H1 (cell line): ENCODE data around the gene TEAD3. TPM values are rescaled to one million over a fixed set of nuclear protein-coding genes. Genes with fewer than 3 reads are reported as not detected.
A peak's percentile ranks its signal among the peaks of the same experiment; 100 is the strongest.

ENCODE experiments used
- CTCF ChIA-PET: fragments of 300-600 bp; sonication (Branson Sonifier 250); formaldehyde crosslinking; loops from one replicate; lab custom pipeline; 2021; ENCODE audit not compliant: partially characterized antibody; lab: Charles Lee
- POLR2A ChIA-PET: fragments of 300-600 bp; sonication (Branson Sonifier 250); formaldehyde crosslinking; loops from one replicate; lab custom pipeline; 2021; ENCODE audit warnings: inconsistent platforms; ENCODE audit not compliant: partially characterized antibody; lab: Charles Lee
- DNase-seq, 2 experiments: peaks; one replicate each; pipeline versions ENCODE4 v3.0.0 to v3.0.0-alpha.2; 2010 to 2022; ENCODE audit warnings: low spot score in 2 of 2, low read depth in 1 of 2, mixed read lengths in 1 of 2
- FAIRE-seq: peaks from 2 replicates; lab custom pipeline; 2011; peaks lifted over from hg19 to GRCh38; lab: Jason Lieb, UNC
- H2AFZ ChIP-seq: 2 replicates; pipeline ENCODE4 v1.8.1; 2012; ENCODE audit warnings: low read length, inconsistent platforms
- H2AK5ac ChIP-seq: 2 replicates; pipeline ENCODE4 v1.6.1; 2013; ENCODE audit warnings: low read depth, low read length
- H2BK120ac ChIP-seq: replicated peaks from 2 replicates; pipeline ENCODE3; 2013; ENCODE audit warnings: low read depth, low read length, inconsistent platforms
- H2BK12ac ChIP-seq: 2 replicates; pipeline ENCODE4 v1.6.1; 2013; ENCODE audit warnings: low read depth, low read length
- H2BK15ac ChIP-seq: 2 replicates; pipeline ENCODE4 v1.6.1; 2013; ENCODE audit warnings: low read length
- H2BK20ac ChIP-seq: 2 replicates; pipeline ENCODE4 v1.6.1; 2013; ENCODE audit warnings: low read length
- H2BK5ac ChIP-seq: 2 replicates; pipeline ENCODE4 v1.6.1; 2013; ENCODE audit warnings: low read depth, low read length
- H3K14ac ChIP-seq: 2 replicates; pipeline ENCODE4 v1.6.1; 2013; ENCODE audit warnings: inconsistent platforms; ENCODE audit not compliant: insufficient read length
- H3K18ac ChIP-seq: 2 replicates; pipeline ENCODE4 v1.6.1; 2013; ENCODE audit warnings: low read length; ENCODE audit errors: extremely low read depth
- H3K23ac ChIP-seq: 2 replicates; pipeline ENCODE4 v1.6.1; 2013; ENCODE audit warnings: inconsistent platforms; ENCODE audit not compliant: insufficient read length
- H3K23me2 ChIP-seq: 2 replicates; pipeline ENCODE4 v1.6.1; 2013; ENCODE audit warnings: low read depth, low read length
- H3K27ac ChIP-seq: 2 replicates; pipeline ENCODE4 v1.6.1; 2011; ENCODE audit warnings: low read depth, low read length, inconsistent platforms
- H3K27me3 ChIP-seq, 4 experiments: replicated peaks in 1 of 4; 1 replicate in 1 of 4; 2 replicates in 3 of 4; pipeline versions ENCODE4 v1.6.1 to v1.8.1; 2011 to 2013; ENCODE audit warnings: low read length in 3 of 4, mild to moderate bottlenecking in 3 of 4, inconsistent platforms in 2 of 4, mixed read lengths in 2 of 4, moderate library complexity in 1 of 4; ENCODE audit not compliant: control insufficient read depth in 3 of 4, insufficient read depth in 3 of 4; ENCODE audit errors: extremely low read depth in 1 of 4
- H3K36me3 ChIP-seq, 4 experiments: 2 replicates each; pipeline versions ENCODE4 v1.6.1 to v1.8.1; 2011 to 2013; ENCODE audit warnings: mild to moderate bottlenecking in 4 of 4, low read length in 3 of 4, moderate library complexity in 2 of 4, control low read depth in 1 of 4, inconsistent platforms in 1 of 4; ENCODE audit not compliant: insufficient read depth in 4 of 4, control insufficient read depth in 2 of 4
- H3K4ac ChIP-seq: replicated peaks from 2 replicates; pipeline ENCODE3; 2013; ENCODE audit warnings: low read length, low read depth, mixed read lengths, inconsistent platforms; ENCODE audit not compliant: insufficient read length
- H3K4me1 ChIP-seq, 4 experiments: replicated peaks in 1 of 4; 1 replicate in 1 of 4; 2 replicates in 3 of 4; pipeline versions ENCODE4 v1.6.1 to v1.8.1; 2011 to 2013; ENCODE audit warnings: low read length in 3 of 4, inconsistent platforms in 2 of 4, mixed read lengths in 1 of 4; ENCODE audit not compliant: insufficient read depth in 4 of 4, control insufficient read depth in 3 of 4
- H3K4me2 ChIP-seq, 2 experiments: 2 replicates each; pipeline versions ENCODE4 v1.6.1 to v1.8.1; 2011 to 2013; ENCODE audit warnings: low read depth in 2 of 2, low read length in 2 of 2, control low read depth in 1 of 2, inconsistent platforms in 1 of 2, mild to moderate bottlenecking in 1 of 2; ENCODE audit not compliant: insufficient read depth in 1 of 2
- H3K4me3 ChIP-seq, 4 experiments: fragments of 200-600, 300-600 bp in 1 of 4; sonication (generic), shearing (Covaris generic), sonication (Bioruptor Twin) in 1 of 4; 2 replicates each; pipeline versions ENCODE4 v1.5.1 to v1.8.1; 2011 to 2016; ENCODE audit warnings: low read length in 4 of 4, low read depth in 3 of 4, control low read depth in 2 of 4, inconsistent platforms in 2 of 4, mild to moderate bottlenecking in 2 of 4, mixed read lengths in 1 of 4, moderate library complexity in 1 of 4; ENCODE audit not compliant: insufficient read depth in 2 of 4; ENCODE audit errors: extremely low read depth in 1 of 4
- H3K56ac ChIP-seq: replicated peaks from 2 replicates; pipeline ENCODE3; 2013; ENCODE audit warnings: low read depth, mild to moderate bottlenecking, mixed read lengths, low read length, inconsistent platforms; ENCODE audit not compliant: insufficient read length
- H3K79me1 ChIP-seq: 2 replicates; pipeline ENCODE4 v1.6.1; 2013; ENCODE audit warnings: low read depth, low read length, control low read depth
- H3K79me2 ChIP-seq, 2 experiments: 2 replicates each; pipeline versions ENCODE4 v1.6.1 to v1.8.1; 2012 to 2013; ENCODE audit warnings: low read length in 2 of 2, mild to moderate bottlenecking in 2 of 2, inconsistent platforms in 1 of 2; ENCODE audit not compliant: insufficient read depth in 2 of 2, control insufficient read depth in 1 of 2
- H3K9ac ChIP-seq, 4 experiments: replicated peaks in 1 of 4; 1 replicate in 1 of 4; 2 replicates in 3 of 4; pipeline versions ENCODE4 v1.6.1 to v1.8.1; 2011 to 2013; ENCODE audit warnings: low read depth in 3 of 4, low read length in 3 of 4, control low read depth in 2 of 4, mild to moderate bottlenecking in 2 of 4, moderate library complexity in 2 of 4, inconsistent platforms in 1 of 4; ENCODE audit errors: extremely low read depth in 1 of 4
- H3K9me3 ChIP-seq, 2 experiments: 2 replicates each; pipeline versions ENCODE4 v1.6.1 to v1.8.1; 2012 to 2013; ENCODE audit warnings: mild to moderate bottlenecking in 2 of 2, moderate library complexity in 2 of 2, control low read depth in 1 of 2, inconsistent platforms in 1 of 2, low read depth in 1 of 2, low read length in 1 of 2, mixed read lengths in 1 of 2; ENCODE audit not compliant: insufficient read depth in 2 of 2
- H4K20me1 ChIP-seq, 2 experiments: replicated peaks in 1 of 2; 2 replicates each; pipeline versions ENCODE3 to v1.8.1; 2011 to 2013; ENCODE audit warnings: inconsistent platforms in 2 of 2, low read length in 2 of 2, mild to moderate bottlenecking in 1 of 2; ENCODE audit not compliant: insufficient read depth in 2 of 2, control insufficient read depth in 1 of 2
- H4K5ac ChIP-seq: 2 replicates; pipeline ENCODE4 v1.6.1; 2013; ENCODE audit warnings: low read length, low read depth, mixed read lengths, inconsistent platforms; ENCODE audit not compliant: insufficient read length
- H4K8ac ChIP-seq: 2 replicates; pipeline ENCODE4 v1.8.0; 2013; ENCODE audit warnings: mild to moderate bottlenecking, moderate library complexity, low read length, inconsistent platforms; ENCODE audit not compliant: insufficient read depth; ENCODE audit errors: extremely low read depth
- H4K91ac ChIP-seq: replicated peaks from 2 replicates; pipeline ENCODE3; 2013; ENCODE audit warnings: low read length, mixed read lengths, inconsistent platforms; ENCODE audit not compliant: insufficient read length
- MAX ChIP-seq: IDR thresholded peaks from 2 replicates; pipeline ENCODE4 v1.6.1; 2012; ENCODE audit warnings: inconsistent platforms
- POLR2AphosphoS5 ChIP-seq: IDR thresholded peaks from 2 replicates; pipeline ENCODE4 v1.6.1; 2011; ENCODE audit warnings: low read depth, low read length
- WGBS, 2 experiments: shearing (Covaris generic) in 1 of 2; methylation state at CpG; one replicate each; pipeline versions ENCODE4 v1.1.6 to v1.1.7; 2013 to 2015; ENCODE audit warnings: low lambda C conversion rate in 2 of 2, mixed read lengths in 2 of 2, inconsistent platforms in 1 of 2, low coverage in 1 of 2, missing lambda C conversion rate in 1 of 2; ENCODE audit not compliant: insufficient replicate concordance in 2 of 2, insufficient coverage in 1 of 2, insufficient read length in 1 of 2; ENCODE audit errors: extremely low coverage in 1 of 2, missing lambda C conversion rate in 1 of 2; 5-methylcytosine and 5-hydroxymethylcytosine counted together
- polyA plus RNA-seq, 7 experiments: library from polyadenylated mRNA; depleted of rRNA in 3 of 7; stranded (reverse) in 5 of 7; unstranded in 2 of 7; fragments of >200 nt in 5 of 7; fragments of 200-250 nt in 2 of 7; gene quantifications; 1 replicate in 5 of 7; 2 replicates in 1 of 7; 4 replicates in 1 of 7; pipeline versions ENCODE4 v1.2.1 to v1.2.3, GENCODE V29; 2011 to 2013; ENCODE audit warnings: missing spikeins in 2 of 7, mixed read lengths in 2 of 7
- total RNA-seq: library from RNA; stranded (reverse); fragmentation: NEBNext Ultra II Directional; extraction: Animal tissue kit (Norgen Biotek cat#: 25700); gene quantifications from 2 replicates; pipeline ENCODE4 v1.2.1, GENCODE V29; 2021

Gene TEAD3
- total and polyA plus RNA-seq, 2 of the 8 experiments (the other 6 are each of a cell fraction or from before 2014, with no cell fraction given) = 20.1 to 28.7 TPM

GRCh38 chr6:35471836-35472345 is 25.0 kb downstream of the TEAD3 start:
- Histone ChIP-seq H3K18ac (no peak overlapping the region), H2BK120ac (no peak overlapping the region), H3K36me3 (peaks cover 24 to 54% (median 30%) of the 10 kb centered on the region in 4 experiments), H4K5ac (no peak overlapping the region), H3K4me3 (no peak overlapping the region; a peak in 1 of 8 replicates), H3K4ac (no peak overlapping the region), H2AK5ac (no peak overlapping the region), H3K23me2 (peaks cover 13% of the 10 kb centered on the region), H2BK20ac (no peak overlapping the region), H3K79me2 (peaks cover 14 to 30% of the 10 kb centered on the region in 2 experiments), H3K56ac (no peak overlapping the region), H4K20me1 (peaks cover 32 to 33% of the 10 kb centered on the region in 2 experiments), H3K14ac (no peak overlapping the region), H3K27me3 (no peaks in the 10 kb centered on the region; a peak in 1 of 7 replicates), H3K27ac (no peak overlapping the region), H3K9me3 (no peaks in the 10 kb centered on the region; a peak in 1 of 4 replicates), H3K23ac (no peak overlapping the region), H4K91ac (no peak overlapping the region), H3K4me1 (peaks cover 0 to 8% (median 5%) of the 10 kb centered on the region in 4 experiments; a peak in 6 of 7 replicates), H2AFZ (no peak overlapping the region), H3K9ac (no peak overlapping the region), H3K79me1 (peaks cover 4% of the 10 kb centered on the region; the same call in 1 of the 2 replicates), H2BK5ac (no peak overlapping the region), H2BK15ac (no peak overlapping the region), H2BK12ac (no peak overlapping the region), H3K4me2 (peak overlapping the region; percentile 22 to 99; a peak in 3 of 4 replicates), H4K8ac (no peak overlapping the region)
- ChIA-PET CTCF (interaction anchor here (0.6 to 2.7 kb wide), 9 partner anchors 10 to 285 kb away, joined by 3 to 16 read pairs (median 5); partner anchors contain the start of gene TEAD3), POLR2A (interaction anchor here (0.7 to 30.9 kb wide), 22 partner anchors 9 to 268 kb away, joined by 3 to 1319 read pairs (median 4); partner anchors contain the start of genes DEF6, FANCE, PPARD and TEAD3)
- WGBS, 2 experiments = 92% methylated on average over 8 of the region's 8 CpGs; no CpG with 5 or more reads in 1 of the 2 experiments
- DNase-seq = no peak
- FAIRE-seq = no peak
- TF ChIP-seq MAX (no peak), POLR2AphosphoS5 (peak; percentile 79)
